AG09319 (cell line): Measurements from ENCODE around the gene PRKCD.

Source experiments
- DNase-seq: peaks from one replicate; pipeline ENCODE4 v3.0.0-alpha.2; 2010; ENCODE audit warnings: low read depth; ENCODE audit errors: extremely low read depth
- CTCF ChIP-seq: IDR thresholded peaks from 2 replicates; pipeline ENCODE4 v1.5.1; 2011; ENCODE audit warnings: low read depth, mild to moderate bottlenecking, inconsistent platforms, low read length, moderate library complexity

The PRKCD gene

DNA sequence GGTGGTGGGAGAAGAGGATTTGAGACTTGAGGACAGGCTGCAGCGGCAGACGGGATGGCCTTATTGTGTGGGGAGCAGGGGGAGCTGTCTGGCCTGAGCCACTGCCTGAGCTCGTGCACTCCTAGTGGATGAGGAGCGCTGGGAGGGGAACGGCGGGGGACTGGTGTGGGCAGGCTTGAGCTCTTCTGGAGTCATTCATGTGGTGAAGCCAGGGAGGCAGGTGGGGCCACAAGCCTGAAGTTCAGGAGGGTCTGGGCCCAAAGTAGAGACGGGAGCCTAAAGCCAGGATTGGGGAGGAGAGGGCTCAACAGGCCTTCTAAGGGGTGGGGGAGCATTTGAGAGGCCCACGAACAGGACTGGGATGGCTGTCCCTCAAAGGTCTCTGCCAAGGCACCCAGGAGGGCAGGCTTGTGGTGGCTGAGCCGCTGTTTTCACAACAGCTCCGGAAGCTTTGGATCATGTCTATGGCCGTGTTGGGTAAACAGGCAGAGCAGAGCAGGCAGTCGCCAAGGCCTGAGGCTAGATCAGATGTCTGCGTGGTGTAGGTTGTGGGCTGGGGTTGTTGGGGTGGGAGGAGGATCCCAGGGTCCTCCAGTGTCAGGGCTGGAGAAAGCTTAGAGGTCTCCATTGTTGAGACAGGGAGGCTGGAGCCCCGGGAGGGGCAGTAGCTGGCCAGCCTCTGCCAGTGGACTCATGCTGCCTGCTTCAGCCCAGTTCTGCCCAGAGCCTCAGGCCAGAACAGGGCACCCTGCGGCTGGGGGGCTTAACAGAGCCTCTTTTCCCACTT lies 8.2 kb downstream of the PRKCD start:
- TF ChIP-seq CTCF: no peak
- DNase-seq: no peak

- no peak for TF ChIP-seq CTCF
- no peak for DNase-seq
Observed at GRCh38 chr3:53169832-53170324, 8.9 kb downstream of the PRKCD start.

DNA sequence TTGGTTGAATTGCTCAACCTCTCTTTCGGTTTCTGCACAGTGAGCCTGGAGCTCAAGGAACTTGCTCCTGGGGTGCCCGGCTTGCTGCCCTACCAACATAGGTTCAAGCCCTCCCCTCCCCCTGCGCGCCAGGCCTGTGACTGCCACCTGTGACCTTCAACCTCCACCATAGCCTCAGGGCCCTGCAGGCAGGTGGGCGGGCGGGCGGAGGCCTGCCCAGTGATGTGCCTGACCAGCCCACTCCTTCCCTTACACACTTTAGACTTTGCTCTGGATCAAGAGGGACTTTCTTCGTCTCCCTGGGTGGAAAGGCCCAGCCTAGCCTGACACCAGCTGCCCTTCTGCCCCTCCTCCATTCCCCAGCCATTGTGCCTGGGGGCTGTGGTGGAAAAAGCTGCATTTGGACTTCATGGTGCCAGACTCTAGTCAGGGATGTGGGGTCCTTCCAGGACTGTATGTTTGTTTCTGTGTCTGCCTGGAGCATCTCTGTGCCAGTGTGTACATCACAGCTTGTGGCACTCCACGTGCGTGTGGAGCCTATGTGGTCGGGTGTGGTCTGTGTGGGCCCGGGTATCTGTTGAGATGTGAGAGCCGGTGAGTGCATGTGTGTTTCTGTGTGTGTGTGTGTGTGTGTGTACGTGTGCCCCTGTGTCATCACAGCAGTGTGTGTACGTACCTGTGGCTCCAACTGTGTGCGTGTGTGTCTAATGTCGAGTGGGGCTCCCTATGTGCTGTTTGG lies 9.5 kb downstream of the PRKCD start:
- no peak for DNase-seq
- TF ChIP-seq CTCF: no peak

DNA sequence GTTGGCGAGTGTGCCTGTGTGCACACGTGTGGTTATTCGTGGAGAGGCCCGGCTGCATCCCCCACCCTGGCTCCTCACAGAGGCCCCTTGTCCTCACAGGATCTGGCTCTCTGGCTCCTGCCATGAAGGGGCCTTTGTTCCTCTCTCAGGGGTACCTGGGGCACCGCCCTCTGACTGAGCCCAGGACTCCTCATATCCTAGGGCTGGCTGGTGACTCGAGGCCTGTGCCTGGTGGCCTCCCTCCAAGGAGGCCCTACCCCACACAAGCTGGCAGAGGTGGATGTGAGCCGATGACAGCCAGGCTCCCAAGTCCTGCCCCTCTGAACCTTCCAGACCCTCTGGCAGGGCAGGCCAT lies 10.0 kb downstream of the PRKCD start:
- no peak for TF ChIP-seq CTCF
- no peak for DNase-seq

DNA sequence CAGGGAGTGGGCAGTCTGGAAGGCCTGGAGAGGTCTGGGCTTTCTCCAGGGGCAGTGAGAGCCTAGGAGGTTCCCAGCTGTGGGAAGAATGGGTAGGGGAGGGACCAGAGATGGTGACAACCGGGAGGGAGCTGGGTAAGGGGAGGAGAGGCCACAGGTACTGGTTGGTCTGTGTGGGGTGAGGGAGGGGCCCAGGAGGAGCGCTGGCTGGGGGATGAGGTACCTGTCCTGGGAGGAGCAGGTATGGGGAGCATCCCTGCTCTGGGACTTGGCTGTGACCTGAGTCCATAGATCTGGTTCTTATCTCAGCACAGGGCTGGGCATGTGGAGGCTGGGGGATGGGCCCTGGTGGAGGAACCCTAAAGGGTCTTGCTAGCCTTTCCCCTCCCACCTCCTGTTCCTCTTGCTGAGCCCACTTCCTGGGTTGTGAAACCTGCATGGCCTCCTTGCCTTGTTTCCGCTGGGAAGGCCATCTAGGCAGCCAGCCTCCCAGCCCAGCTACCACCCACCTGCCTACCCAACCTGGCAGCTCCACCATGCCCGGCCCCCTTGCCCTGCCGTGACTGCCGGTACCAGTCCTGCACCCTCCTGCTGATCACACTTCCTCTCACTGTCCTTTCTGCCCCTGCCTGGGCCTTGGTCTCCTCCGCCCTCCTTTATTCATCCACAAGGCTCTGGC lies 11.0 kb downstream of the PRKCD start:
- DNase-seq: no peak
- no peak for TF ChIP-seq CTCF

- no peak for DNase-seq
- no peak for TF ChIP-seq CTCF
Observed at GRCh38 chr3:53173107-53173506, 12.1 kb downstream of the PRKCD start.
